Frontal cortex (tissue), 4 donors: ENCODE results near the gene PIMREG. TPM values are rescaled to one million over a fixed set of nuclear protein-coding genes. Genes with fewer than 3 reads are reported as not detected.

Source experiments
- DNase-seq, 2 donors: peaks; one replicate each; pipeline ENCODE4 v3.0.0; 2012; ENCODE audit warnings: low spot score in 2 of 2
- FAIRE-seq: peaks from 2 replicates; lab custom pipeline; 2012; peaks lifted over from hg19 to GRCh38; lab: Jason Lieb, UNC
- total RNA-seq: library from RNA; depleted of rRNA; stranded (reverse); fragments of >200 nt; gene quantifications from one replicate; pipeline ENCODE4 v1.2.3, GENCODE V29; 2014
- donor health status: control.
- donor health status: control.
- donor health status: control.

The PIMREG gene
- total RNA-seq, 1 donor from 2014 or later, result 4.1 TPM

DNA sequence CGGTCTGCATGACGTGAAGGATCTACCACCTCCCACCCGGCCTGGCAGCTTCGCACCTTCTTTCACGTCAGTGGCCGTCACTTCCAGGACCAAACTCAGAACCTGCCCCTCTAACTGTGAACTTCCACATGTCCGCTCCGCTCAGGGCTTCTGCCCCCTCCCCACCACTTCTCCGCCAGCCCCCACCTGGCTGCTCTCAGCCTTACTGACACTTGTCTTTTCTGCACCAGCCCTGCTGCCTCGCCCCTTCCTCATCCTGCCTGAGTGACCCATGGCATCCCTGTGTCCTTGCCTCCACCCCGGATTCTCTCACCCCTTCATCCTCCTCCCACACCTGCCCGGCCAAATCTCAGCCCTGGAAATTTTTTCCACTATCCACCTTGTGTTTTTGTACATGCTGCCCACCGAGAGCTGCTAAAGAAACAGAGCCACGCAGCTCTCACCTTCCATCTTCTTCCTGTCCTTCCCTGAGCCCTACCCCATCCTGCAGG lies 14.2 kb downstream of the PIMREG start:
- DNase-seq (no peak), FAIRE-seq (no peak)

DNA sequence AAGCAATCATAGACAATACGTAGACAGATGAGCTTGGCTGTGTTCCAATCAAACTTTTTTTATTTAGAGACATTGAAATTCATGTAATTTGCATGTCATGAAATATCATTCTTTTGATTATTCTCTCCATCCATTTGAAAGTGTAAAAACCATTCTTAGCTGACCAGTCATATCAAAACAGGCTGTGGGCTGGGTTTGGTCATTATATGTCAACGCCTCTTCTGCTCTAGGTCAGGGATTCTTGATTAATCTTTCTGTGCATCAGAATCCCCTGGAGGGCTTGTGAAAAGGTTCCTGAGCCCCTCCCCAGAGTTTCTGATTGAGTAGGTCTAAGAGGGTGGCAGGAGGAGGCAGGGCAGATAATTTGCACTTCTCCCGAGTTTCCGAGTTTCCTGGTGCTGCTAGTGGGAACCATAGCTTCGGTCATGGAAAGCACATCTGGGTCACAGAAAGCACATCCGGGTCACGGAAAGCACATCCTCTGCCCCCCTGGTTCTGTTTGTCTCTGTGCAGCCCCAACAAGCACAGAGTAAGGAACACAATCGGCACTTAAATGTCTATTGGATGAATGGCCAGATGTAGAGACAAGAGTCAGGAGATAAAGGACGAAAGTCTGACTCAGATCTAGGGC lies 16.4 kb downstream of the PIMREG start:
- FAIRE-seq (no peak), DNase-seq (no peak)

DNA sequence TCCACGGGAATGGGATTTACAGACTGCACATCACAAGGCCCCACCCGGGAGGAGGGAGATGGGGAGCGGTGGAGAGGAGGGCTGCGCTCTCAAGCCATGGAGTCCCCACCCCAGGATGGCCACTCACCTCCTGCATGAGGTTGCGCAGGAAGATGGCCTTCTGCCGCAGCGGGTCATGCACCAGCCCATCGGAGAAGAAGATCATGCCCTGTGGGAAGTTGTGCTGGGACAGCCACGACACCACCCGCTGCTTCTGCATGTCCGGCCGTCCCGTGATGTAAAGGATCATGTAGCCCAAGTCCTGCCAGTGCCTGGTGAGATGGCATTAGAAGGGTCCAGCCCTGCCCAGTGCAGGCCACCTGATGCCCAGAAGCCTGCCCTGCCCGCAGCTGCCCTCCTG lies 17.0 kb downstream of the PIMREG start:
- DNase-seq (no peak), FAIRE-seq (no peak)

DNA sequence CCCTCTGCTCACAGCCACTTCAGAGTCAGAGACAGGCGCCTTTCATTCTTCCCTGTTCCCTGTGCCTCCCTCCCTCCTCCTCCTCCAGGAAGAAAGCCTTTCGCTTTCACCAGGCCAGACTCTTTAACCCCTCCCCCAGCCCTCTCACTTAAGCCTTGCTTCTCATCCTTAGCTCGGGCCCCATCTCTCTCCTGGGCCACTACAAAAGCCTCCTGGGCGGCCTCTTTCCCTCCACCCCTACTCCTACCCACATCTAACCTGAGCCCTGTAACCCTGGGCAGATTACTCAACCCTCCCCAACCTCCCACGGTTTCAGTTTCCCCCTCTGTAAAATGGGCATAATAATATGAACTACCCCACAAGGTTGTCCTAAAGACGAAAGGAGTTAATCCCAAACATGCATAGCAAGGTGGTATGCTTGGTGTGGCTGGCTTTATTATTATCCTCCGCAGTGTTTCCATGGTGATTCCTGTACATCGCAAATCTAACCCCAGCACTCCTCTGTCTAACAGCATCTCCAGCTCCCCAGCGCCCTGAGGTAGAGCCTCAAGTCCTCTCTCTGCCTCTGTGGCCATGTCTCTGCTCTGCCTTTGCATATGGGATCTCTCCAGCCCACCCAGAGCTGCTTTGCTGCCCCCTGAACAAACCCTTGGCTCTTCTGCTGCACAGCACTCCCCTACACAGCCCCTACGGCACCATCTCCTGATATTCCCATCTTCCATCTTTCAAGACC lies 17.7 kb downstream of the PIMREG start:
- DNase-seq (no peak), FAIRE-seq (no peak)

DNA sequence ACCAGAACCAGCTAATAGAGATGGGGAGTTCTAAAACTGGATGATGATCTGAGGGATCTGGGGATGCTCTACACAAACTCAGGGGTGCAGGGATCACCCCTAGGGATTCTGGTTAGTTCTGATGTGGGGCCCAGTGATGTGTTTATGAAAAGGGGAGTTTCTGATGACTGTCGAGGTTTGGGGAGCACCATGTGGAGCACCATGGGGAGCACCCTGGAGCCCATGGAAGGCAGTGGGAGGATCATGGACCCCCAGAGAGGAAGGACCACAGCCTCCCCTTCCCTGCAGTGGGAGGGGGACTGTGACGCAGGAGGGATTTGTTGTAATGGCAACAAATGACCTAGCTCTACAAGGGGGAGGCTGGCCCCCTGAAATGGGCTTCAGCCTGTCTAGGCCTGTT lies 18.4 kb downstream of the PIMREG start:
- no peak for DNase-seq
- no peak for FAIRE-seq

DNA sequence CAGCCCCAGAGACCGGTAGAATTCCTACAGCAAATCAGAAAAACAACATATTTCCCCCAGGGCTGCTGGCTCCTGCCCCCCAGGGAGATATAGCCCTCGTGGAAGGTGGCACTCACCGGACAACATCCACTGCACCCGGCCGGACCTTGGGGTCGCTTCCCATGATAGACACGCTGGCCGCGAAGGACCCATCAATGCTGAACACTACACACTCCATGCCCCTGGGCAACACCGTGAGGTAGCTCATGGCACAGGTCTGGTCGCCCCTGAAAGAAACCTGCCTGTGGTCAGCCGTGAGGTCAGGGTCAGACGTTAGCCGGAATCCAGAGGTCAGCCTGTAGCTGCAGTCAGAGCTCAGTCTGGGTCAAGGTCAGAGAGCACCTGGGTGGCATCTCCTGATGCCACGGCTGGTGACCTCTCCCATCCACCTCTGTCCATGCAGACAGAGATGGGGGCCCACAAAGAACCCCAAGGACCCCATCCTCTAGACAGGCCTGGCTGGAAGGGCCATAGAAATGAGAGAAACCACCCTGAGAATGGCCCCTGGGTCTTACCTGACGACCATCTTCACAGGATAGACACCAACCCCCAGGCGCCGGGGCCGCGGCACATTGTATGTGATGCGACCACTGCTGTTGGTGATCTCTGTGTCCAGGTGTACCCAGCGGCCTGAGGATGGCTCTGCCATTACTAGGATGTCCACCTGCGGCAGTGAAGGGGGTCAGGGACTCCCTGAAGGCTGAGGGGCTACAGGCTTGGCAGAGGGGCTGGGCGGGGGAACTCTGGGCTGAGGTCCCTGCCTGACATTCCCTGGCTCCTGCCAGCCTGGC lies 19.6 kb downstream of the PIMREG start:
- no peak for DNase-seq
- FAIRE-seq, result no peak

DNA sequence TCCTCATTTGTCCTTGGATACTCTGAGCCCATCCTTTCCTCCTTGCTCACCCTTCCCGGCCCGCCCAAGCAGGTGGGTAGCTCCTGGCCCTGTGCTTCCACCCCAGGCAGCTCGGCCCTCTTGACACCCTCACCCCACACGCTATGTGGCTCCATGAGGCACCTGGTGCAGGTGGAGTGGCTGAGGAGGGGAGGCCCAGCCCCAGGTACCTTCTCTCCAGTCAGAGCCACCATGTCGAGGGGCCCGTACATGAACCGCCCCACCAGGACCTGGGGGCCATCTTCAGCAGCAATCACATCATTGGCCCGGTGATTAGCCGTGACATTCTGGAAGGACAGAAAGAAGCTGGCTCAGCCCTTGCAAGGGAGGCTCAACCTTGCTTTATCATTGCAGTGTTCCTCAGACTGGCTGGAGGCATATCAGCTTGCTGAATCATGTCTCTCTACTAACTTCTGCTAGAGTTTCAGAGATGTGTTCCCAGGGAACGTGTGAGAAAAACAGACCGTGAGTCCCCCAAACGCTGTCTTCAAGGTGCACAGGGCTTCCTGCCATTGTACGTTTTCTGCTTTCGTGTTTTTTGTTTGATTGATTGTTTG lies 20.3 kb downstream of the PIMREG start:
- no peak for FAIRE-seq
- DNase-seq, result no peak

DNA sequence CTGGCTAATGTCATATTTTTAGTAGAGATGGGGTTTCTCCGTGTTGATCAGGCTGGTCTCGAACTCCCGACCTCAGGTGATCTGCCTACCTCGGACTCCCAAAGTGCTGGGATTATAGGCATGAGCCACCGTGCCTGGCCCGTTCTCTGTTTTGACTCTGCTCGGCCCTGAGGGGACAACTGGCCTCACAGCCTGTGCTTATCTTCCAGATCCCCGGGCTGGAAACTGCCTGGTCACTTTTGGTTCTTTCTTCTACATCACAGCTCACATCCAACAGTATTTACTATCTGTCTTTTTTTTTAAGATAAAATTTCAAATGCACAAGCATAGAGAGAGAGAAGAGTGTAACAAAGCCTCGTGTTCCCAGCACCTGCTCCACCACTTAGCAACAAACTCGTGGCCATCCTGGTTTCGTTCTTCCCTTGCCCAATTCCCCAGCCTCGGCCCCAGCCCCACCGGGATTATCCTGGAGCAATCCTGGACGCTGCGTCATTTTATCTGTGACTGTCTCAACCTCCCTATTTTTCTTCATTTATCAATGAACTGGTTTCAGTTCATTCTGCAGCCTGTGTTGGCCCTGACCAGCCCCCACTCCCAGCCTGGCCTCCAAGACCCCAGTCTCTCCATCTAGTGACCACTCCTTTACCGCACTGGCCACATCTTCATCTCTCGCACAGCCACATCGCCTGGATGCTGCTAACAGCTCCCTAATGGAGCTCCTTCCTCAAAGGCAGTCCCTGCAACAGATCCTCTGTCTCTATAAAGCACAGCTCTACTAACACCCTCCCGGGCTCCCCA lies 21.1 kb downstream of the PIMREG start:
- DNase-seq, result no peak
- no peak for FAIRE-seq

DNA sequence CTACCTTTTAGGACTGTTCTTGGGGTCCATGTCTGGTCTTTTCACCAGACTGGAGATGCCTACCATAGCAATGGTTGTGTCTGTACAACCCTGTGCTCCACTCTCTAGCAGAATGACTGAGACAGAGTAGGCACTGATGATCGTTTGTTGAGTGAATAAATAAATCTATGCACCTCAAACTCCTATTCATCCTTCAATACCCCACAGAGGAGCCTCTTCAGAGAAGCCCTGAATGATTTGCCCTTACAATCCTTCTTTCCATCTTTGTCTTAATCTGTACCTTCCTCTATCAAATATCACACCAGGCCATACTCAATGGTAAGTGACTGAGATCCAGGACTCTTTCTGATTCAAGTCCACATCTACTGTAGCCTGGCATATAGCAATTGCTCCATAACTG lies 23.3 kb downstream of the PIMREG start:
- FAIRE-seq, result no peak
- DNase-seq, result no peak

DNA sequence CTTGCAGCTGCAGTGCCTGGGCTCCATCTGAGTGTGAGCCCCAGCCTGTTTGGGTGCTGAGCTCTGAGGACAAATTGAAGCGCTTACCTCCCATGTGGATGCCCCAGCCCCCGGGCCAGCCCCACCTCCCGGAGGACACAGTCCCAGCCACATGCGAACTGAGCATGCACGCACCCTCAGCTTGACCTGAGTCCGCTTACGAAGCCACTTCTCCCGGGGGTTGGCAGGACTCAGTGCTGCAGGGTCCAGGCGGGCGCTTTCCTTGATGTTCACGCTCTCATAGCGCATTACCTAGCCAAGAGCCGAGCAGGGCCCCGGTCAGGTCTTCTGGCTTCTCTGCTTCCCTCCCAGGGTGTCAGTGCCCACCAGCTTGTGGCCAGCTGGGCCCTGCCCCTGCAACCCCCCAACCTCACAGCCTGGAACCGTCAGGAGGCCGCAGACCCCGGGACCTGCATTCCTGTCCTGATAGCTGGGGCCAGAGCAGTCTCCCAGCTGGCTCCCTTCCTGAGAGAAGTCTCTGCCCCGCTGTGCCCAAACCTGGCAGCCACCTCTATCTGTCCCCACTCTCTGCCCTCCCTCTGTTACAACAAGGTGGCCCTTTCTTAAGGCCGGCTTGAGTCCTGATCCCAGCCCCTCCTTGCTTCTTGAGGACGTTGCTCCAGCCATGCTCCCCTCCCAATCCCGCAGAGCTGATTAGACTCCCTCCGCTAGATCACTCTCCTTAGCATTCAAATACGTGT lies 24.0 kb downstream of the PIMREG start:
- no peak for FAIRE-seq
- DNase-seq, result no peak

DNA sequence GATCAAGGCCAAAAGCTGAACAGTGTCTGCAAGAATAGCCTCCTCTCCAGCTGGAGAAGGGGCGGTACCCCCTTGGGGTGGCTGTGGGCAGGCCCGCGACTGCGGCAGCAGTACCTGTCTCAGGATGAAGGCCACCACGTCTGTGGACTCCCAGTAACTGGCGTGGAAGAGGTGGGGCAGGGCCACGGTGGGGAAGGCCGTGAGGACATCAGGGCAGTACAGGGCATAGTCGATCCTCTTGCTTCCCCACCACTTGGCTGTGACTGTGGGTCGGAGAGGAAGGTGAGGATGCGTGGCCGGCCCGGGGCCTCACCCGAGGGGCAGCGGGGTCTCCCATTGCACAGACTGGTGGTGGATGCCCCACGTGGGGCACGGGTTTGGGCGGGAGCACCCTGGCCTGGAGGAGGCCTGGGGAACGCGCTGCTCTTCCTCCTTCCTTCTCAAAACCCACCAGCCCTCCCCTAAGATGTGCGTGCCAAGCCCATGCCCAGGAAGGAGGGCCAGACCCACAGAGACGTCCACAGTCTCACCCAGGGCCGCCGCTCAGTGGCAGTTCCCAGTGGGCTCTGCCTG lies 26.0 kb downstream of the PIMREG start:
- no peak for DNase-seq
- FAIRE-seq, result no peak

DNA sequence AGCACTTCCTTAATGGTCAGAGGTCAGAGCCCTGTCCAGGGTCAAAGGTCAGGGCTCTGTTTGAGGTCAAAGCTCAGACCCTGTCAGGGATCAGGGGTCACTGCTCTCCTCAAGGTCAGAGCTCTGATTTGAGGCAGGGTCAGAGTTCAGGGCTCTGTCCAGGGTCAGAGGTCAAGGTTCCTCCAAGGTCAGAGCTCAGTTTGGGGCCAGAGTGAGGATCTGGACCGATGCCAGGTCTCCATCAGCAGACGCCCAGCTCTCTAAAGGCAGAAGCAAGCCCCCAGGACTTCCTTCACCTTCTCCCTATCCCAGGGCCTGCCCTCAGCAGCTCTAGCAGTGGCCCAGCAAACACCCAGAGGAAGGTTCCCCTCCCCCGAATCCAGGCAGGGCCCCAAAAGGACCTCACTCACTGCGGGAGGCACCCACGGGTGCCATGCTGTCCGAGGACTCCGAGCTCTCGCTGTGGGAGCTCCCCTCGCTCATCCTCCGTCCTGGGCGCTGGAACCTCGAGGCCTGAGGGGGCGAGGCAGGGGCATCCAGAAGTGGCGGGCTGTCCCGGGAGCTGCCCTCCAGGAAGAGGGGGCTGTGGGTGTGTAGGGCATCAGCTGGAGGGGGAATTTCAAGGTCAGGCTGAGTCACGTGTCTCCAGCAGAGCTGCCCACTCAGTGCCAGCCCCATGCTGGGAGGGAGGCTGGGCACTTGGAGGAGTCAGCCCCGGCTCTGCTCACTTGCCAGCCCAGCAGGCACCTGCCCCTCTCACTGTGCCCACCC lies 26.7 kb downstream of the PIMREG start:
- FAIRE-seq, result no peak
- DNase-seq, result no peak

DNA sequence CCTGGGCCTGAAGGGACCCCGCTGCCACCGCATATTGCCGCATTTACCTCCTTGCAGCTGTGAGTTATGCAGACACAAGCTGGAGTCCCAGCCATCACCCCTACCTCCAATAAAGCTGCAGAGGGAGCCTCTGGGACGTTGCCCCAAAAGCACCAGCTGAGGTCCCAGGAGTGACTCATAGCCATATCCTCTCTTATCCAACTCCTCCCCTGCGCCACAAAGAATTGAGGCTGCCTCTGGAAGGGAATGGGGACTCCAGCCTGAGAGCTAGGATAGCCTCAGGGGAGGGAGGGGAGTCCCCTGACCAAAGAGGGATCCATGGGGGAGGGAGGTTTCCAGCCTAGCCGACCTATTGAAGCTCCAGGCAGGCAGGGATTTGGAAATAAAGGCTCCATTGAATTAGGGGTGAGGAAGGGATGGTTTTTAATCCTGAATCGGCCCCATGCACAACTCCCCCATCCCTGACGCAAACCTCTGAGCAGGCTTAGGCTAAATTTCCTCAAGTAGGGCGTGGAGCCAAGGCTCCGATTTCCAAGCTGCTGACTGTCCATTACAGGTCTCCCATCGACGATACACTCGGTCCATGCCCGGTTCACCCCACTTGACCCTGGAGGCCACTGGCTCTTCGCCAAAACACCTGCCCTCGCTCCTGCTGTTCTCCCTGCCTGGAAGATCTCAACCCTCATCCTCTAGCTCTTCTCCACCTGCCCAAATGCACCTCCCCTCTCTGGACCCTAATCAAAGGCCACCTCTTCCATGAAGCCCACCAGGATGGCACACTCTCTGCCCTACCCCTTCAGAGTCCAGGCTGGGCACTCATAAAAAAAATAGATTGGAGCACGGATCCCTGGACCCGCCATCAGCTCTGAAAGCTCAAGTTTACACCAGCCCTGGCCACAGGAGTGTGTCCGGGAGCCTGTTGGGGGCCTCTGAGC lies 27.5 kb downstream of the PIMREG start:
- DNase-seq (no peak), FAIRE-seq (no peak)

DNA sequence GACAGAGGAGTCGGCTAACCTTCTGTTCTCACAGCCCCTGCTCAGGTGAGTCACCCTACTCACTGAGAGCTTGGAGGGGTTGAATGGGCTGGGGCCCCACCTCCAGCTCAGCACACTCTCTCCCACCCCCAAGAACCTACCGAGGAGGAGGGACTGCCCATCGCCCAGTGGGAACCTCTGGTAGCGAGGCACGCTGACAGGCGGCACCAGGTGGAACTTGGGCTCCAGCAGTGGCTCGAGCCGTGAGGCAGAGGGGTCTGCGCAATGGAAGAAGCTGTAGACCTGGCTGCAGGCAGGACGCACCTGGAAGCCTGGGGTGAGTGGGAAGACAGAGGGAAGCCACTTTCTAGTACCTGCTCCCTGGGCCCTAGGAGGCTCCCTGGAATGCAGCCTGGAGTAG lies 28.3 kb downstream of the PIMREG start:
- FAIRE-seq (no peak), DNase-seq (no peak)

DNA sequence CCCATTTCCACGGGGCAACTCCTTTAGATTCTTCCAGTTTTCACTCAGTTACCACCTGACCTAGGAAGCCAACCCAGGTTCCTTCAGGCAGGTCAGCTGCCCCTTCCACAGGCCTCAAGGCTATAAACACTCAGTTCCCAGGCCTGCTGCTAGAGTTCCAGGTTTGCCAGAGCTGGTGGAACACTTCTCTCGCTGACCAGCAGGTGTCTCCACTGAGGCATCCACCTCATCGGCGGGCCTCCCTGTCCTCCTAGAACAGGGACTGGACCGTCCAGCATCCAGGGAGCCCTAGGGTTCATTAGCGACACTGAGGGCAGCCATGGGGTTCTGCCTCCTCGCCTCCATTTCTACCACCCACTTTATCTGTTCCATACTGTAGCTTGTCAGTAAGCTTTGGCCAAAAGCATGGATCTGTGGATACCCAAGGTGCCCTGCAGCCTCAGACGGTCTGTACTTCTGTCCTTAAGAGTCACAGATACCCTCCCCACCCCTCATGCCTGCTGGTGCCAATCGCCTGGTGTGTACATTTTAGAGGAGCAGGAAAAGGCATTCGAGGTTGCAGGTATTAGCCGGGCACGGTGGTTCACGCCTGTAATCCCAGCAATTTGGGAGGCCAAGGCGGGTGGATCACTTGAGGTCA lies 29.0 kb downstream of the PIMREG start:
- DNase-seq, result peak; percentile 77 to 90
- FAIRE-seq, result no peak

DNA sequence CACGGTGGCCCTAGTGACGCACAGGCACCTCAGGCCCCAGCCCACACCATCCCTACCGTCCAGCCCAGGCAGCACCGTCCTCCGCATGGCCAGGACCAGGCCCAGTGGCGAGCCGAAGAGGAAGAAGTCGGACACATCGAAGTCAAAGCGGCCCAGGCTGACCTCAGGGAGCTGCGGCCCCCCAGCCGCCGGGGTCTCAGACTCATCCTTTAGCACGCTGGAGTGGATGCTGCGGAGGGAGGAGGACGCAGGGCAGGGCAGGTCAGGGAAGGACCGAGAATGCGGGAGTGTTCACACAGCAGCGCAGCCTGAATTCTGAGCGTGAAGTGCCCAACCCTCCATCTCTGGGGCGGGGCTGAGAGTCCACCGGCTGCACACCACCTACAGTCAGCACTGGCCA lies 30.1 kb downstream of the PIMREG start:
- FAIRE-seq (no peak), DNase-seq (no peak)
